CD4-positive, CD25-positive, alpha-beta regulatory T cell (primary cell): ENCODE measurements around the gene ZSWIM1. TPM values are rescaled to one million over a fixed set of nuclear protein-coding genes. Genes with fewer than 3 reads are reported as not detected.

Experiments
- ATAC-seq, 2 donors: fragments of 150-1000 bp; cut with Tn5 transposase; one replicate each; pipeline ENCODE4 v1.10.0; 2021; ENCODE audit warnings: low read depth in 2 of 2, moderate number of reproducible peaks in 2 of 2, moderate library complexity in 1 of 2
- DNase-seq, 3 donors: peaks; one replicate each; pipeline versions ENCODE4 v3.0.0 to v3.0.0-alpha.2; 2012 to 2022; ENCODE audit warnings: mixed read lengths in 1 of 3
- H3K27ac ChIP-seq: one replicate; pipeline ENCODE4 v1.7.0; 2013; ENCODE audit warnings: mild to moderate bottlenecking, low read length; ENCODE audit not compliant: insufficient read depth, poor library complexity, severe bottlenecking
- H3K27me3 ChIP-seq: one replicate; pipeline ENCODE4 v1.7.0; 2013; ENCODE audit warnings: low read length; ENCODE audit not compliant: control insufficient read depth, insufficient read depth
- H3K36me3 ChIP-seq: one replicate; pipeline ENCODE4 v1.7.0; 2013; ENCODE audit warnings: mild to moderate bottlenecking, low read length, moderate library complexity; ENCODE audit not compliant: control insufficient read depth, insufficient read depth
- H3K4me1 ChIP-seq: 2 replicates; pipeline ENCODE4 v1.7.0; 2013; ENCODE audit warnings: mild to moderate bottlenecking, low read length; ENCODE audit not compliant: insufficient read depth, control insufficient read depth, poor library complexity, severe bottlenecking
- H3K4me3 ChIP-seq: one replicate; pipeline ENCODE4 v1.7.0; 2013; ENCODE audit warnings: low read depth, mild to moderate bottlenecking, low read length, moderate library complexity
- H3K9me3 ChIP-seq, 2 experiments: 1 replicate in 1 of 2; 2 replicates in 1 of 2; pipeline ENCODE4 v1.7.0; 2013; ENCODE audit warnings: low read length in 2 of 2, mild to moderate bottlenecking in 1 of 2, moderate library complexity in 1 of 2; ENCODE audit not compliant: control insufficient read depth in 2 of 2
- H3K27ac Mint-ChIP-seq, 3 donors: one replicate each; pipeline ENCODE4 v1.8.0; 2020 to 2022; ENCODE audit warnings: mild to moderate bottlenecking in 3 of 3, mixed read lengths in 3 of 3, moderate library complexity in 2 of 3
- H3K27me3 Mint-ChIP-seq: one replicate; pipeline ENCODE4 v1.8.0; 2022; ENCODE audit warnings: mild to moderate bottlenecking, mixed read lengths
- H3K36me3 Mint-ChIP-seq: one replicate; pipeline ENCODE4 v1.8.0; 2020; ENCODE audit warnings: mixed read lengths
- H3K4me1 Mint-ChIP-seq, 4 donors: one replicate each; pipeline ENCODE4 v1.8.0; 2020 to 2022; ENCODE audit warnings: mixed read lengths in 4 of 4, mild to moderate bottlenecking in 1 of 4
- H3K4me3 Mint-ChIP-seq, 4 donors: one replicate each; pipeline ENCODE4 v1.8.0; 2020 to 2022; ENCODE audit warnings: mild to moderate bottlenecking in 4 of 4, mixed read lengths in 4 of 4, moderate library complexity in 3 of 4
- H3K9me3 Mint-ChIP-seq, 7 donors: one replicate each; pipeline ENCODE4 v1.8.0; 2020 to 2022; ENCODE audit warnings: mixed read lengths in 7 of 7, mild to moderate bottlenecking in 3 of 7, moderate library complexity in 2 of 7
- polyA plus RNA-seq, 4 donors: library from polyadenylated mRNA; unstranded; fragments of 300-500 nt; fragmentation: Illumina TruSeq; gene quantifications; one replicate each; pipeline ENCODE4 v1.2.3, GENCODE V29; 2021
- total RNA-seq: library from RNA; stranded (reverse); gene quantifications from one replicate; pipeline ENCODE4 v1.2.3, GENCODE V29; 2022

The ZSWIM1 gene
- total RNA-seq (7.7 TPM), polyA plus RNA-seq (1 to 10 TPM; 1.3 to 4.3 (median 3.0) TPM)

DNA sequence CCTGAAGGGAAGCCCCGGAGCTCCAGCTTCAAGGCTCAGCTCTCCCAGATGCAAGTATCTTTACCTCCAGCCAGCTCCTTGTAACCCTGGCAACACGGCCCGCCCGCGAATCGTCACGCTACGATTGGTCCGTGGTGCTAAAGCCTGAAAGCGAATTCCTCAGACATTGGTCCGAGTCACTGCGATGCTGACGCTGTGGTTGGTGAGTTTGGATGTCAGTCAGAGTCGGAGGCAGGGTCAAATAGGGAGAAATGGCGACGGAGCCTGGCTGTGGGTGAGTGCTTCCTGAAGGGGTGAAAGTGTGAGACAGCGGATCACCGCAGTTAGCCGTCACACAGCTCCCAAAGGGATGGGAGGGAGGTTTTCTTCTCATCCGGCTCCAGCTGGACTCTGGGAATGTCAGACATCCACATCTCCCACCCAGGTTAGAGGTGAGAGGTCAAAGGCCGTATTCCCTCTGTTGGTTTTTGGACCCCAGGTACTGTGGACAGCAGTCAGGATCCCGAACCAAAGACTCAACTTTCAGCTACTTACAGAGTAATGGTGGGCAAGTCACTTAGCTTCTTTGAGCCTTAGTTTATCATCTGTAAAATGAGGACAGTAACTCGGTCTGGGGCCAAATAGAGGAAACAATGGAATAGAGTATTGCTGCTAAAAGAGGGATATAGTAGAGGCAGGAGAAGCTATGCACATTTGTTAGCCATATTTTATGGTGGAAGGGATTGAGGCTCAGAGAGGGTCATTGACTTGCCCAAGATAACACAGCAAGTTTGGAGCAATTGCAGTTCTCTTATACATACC is at the start of gene ZSWIM1:
Gene ZSWIM1 (plus strand): TSS at position 240 of the 801 bp plus-strand sequence. CDS start 1,366 bp downstream, outside the sequence.
- Mint-ChIP-seq H3K4me1 (peaks cover 22 to 42% (median 27%) of the 10 kb centered on the region in 4 donors), H3K36me3 (peaks cover 13% of the 10 kb centered on the region), H3K9me3 (no peaks in the 10 kb centered on the region), H3K4me3 (peak within 1 kb of the TSS; percentile 87 to 95 (median 90)), H3K27ac (peak within 1 kb of the TSS; percentile 96 to 98 (median 97)), H3K27me3 (no peaks in the 10 kb centered on the region)
- ATAC-seq (peak; percentile 97 to 98), DNase-seq (peak; percentile 98 to 99 (median 99))
- no peaks in the 10 kb centered on the region for H3K27me3 ChIP-seq
- peak within 1 kb of the TSS; percentile 99 for H3K4me3 ChIP-seq
- peaks cover 29% of the 10 kb centered on the region for H3K36me3 ChIP-seq
- peaks cover 35% of the 10 kb centered on the region for H3K4me1 ChIP-seq
- H3K27ac ChIP-seq = peak within 1 kb of the TSS; percentile 81
- H3K9me3 ChIP-seq = no peaks in the 10 kb centered on the region

DNA sequence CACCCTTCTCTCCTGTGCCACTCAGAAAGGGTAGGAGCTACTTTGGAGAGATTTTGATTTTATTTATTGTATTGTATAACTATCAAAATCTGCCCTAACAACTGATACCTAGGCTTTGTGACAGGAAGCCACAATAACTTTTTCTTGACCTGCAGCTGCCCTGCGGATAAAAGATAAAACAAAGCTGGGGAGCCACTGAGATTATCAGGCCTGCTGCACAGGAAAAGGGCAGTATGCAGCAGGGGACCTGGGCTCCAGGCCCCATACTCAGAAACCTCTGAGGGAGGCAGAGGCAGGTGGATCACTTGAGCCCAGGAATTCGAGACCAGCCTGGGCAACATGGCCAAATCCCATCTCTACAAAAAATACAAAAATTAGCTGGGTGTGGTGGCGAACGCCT is 48.4 kb upstream of the ZSWIM1 start:
- no peak for DNase-seq
- no peaks in the 10 kb centered on the region for H3K27me3 ChIP-seq
- peaks cover 19% of the 10 kb centered on the region for H3K4me1 ChIP-seq
- no peak overlapping the region for H3K27ac ChIP-seq
- H3K36me3 Mint-ChIP-seq = no peaks in the 10 kb centered on the region
- peaks cover 0 to 2% (median 0%) of the 10 kb centered on the region in 7 donors for H3K9me3 Mint-ChIP-seq
- H3K9me3 ChIP-seq = no peaks in the 10 kb centered on the region
- peak overlapping the region in 2 of 3 donors; percentile 29 to 87 for H3K27ac Mint-ChIP-seq
- peaks cover 19% of the 10 kb centered on the region for H3K27me3 Mint-ChIP-seq
- H3K36me3 ChIP-seq = no peaks in the 10 kb centered on the region
- H3K4me3 Mint-ChIP-seq = peak overlapping the region; percentile 78 to 97 (median 86)
- no peak overlapping the region for H3K4me3 ChIP-seq
- peaks cover 4 to 25% (median 10%) of the 10 kb centered on the region in 4 donors for H3K4me1 Mint-ChIP-seq
- ATAC-seq = no peak

DNA sequence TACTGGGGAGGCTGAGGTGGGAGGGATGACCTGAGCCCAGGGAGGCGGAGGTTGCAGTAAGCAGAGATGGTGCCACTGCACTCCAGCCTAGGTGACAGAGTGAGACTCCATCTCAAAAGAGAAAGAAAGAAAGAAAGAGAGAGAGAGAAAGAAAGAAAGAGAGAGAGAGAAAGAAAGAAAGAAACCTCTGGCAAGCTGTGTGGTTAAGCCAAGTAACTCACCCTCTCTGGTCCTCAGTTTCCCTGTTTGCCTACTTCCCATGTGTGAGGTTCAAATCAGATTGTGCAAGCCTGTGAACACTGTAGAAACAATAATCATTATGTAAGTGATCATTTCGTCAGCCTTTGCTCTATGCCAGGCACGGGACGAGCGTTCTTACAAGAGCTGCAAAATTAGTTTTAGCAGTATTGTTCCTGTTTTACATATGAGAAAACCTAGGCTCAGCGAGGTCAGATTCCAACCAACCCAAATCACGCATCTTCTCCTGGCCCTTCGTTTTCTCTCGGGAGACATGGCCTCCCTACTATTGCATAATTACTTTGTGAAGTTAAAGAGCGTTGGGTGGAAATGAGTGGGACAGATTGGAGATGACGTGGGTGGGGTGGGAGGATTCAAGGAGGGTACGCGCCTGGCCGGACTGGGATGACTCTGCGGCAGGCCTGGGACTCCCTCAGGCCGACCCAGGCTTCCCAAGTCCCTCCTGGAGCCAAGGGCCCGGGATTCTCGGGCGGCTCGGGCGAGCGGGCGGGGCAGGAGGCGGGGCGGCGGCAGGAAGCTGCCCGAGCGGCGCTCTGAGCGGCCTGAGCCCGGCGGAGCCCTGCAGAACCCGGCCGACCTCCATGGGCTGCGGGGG is 47.8 kb upstream of the ZSWIM1 start, which contains the start of gene SNX21:
Gene SNX21 (plus strand): TSS at position 770 of the 853 bp plus-strand sequence. CDS start 121 bp downstream, outside the sequence.
- no peaks in the 10 kb centered on the region for H3K36me3 ChIP-seq
- H3K4me1 Mint-ChIP-seq = peaks cover 4 to 25% (median 10%) of the 10 kb centered on the region in 4 donors
- no peaks in the 10 kb centered on the region for H3K27me3 ChIP-seq
- peaks cover 17% of the 10 kb centered on the region for H3K27me3 Mint-ChIP-seq
- peak within 1 kb of the TSS; percentile 79 for H3K4me3 ChIP-seq
- peak within 1 kb of the TSS; percentile 78 to 97 (median 86) for H3K4me3 Mint-ChIP-seq
- DNase-seq = peak in 2 of 3 donors; percentile 20 to 31
- no peak within 1 kb of the TSS for H3K27ac ChIP-seq
- peak within 1 kb of the TSS; percentile 29 to 87 (median 83) for H3K27ac Mint-ChIP-seq
- no peaks in the 10 kb centered on the region for H3K9me3 ChIP-seq
- no peaks in the 10 kb centered on the region for H3K36me3 Mint-ChIP-seq
- H3K9me3 Mint-ChIP-seq = peaks cover 0 to 2% (median 0%) of the 10 kb centered on the region in 7 donors
- ATAC-seq = peak; percentile 56 to 64
- peaks cover 19% of the 10 kb centered on the region for H3K4me1 ChIP-seq

DNA sequence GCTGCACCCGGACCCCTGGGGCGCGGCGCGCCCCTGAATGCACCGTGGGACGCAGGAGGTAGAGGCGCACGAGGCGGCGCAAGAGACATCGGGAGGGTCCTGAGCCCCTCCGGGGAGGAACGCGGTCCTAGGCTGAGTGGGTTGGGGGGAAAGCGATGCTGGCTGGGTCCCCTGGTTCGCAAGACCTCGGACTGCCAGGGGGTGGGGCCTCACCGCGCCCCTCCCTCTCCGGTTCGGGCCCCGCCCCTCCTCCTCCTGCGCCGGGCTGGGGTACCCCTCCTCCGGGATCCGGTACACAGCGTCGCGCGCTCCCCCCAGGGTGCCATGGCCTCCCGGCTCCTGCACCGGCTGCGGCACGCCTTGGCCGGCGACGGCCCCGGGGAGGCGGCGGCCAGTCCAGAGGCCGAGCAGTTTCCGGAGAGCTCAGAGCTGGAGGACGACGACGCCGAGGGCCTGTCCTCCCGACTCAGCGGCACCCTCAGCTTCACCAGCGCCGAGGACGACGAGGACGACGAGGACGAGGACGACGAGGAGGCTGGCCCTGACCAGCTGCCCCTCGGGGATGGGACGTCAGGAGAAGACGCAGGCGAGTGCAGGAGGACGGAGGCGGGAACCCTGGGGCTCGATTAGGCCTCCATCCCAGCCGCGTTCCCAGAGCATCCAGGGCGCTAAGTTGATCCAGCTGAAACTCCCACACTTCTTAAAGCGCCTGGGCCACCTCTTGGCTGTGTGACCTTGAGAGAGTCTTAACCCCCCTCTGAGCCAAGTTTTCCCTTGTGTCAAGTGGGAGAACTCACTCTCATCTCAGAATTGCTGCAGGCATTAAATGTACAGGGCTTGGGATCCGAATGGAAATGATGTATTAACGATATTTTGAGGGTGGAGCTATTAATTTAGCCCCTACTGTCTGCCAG is 46.9 kb upstream of the ZSWIM1 start:
- Histone ChIP-seq H3K27ac (no peak overlapping the region), H3K4me1 (peaks cover 19% of the 10 kb centered on the region), H3K9me3 (no peaks in the 10 kb centered on the region), H3K36me3 (no peaks in the 10 kb centered on the region), H3K4me3 (no peak overlapping the region), H3K27me3 (no peaks in the 10 kb centered on the region)
- Mint-ChIP-seq H3K27me3 (peaks cover 15% of the 10 kb centered on the region), H3K9me3 (peaks cover 0 to 2% (median 0%) of the 10 kb centered on the region in 7 donors), H3K36me3 (no peaks in the 10 kb centered on the region), H3K4me3 (peak overlapping the region; percentile 43 to 97 (median 82)), H3K4me1 (peaks cover 4 to 25% (median 10%) of the 10 kb centered on the region in 4 donors), H3K27ac (peak overlapping the region in 2 of 3 donors; percentile 14 to 36)
- DNase-seq (peak; percentile 30 to 47 (median 37)), ATAC-seq (peak; percentile 54 to 61)

DNA sequence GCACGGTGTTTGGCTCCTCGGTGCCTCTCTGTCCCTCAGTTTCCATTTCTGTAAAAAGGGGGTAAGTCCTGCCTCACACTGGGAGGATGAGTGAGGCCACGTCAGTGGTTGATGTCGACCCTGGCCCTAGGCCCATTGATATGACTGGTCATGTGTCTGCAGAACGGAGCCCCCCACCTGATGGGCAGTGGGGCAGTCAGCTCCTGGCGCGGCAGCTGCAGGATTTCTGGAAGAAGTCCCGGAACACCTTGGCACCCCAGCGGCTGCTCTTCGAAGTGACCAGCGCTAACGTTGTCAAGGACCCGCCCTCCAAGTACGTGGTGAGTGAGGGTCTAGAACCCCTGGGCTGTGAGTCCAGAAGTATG is 46.2 kb upstream of the ZSWIM1 start:
- Histone ChIP-seq H3K4me3 (no peak overlapping the region), H3K27me3 (no peaks in the 10 kb centered on the region), H3K36me3 (no peaks in the 10 kb centered on the region), H3K27ac (no peak overlapping the region), H3K9me3 (no peaks in the 10 kb centered on the region), H3K4me1 (peaks cover 19% of the 10 kb centered on the region)
- no peak overlapping the region for H3K27ac Mint-ChIP-seq
- peak overlapping the region; percentile 43 to 85 (median 65) for H3K4me3 Mint-ChIP-seq
- ATAC-seq (no peak), DNase-seq (no peak)
- H3K9me3 Mint-ChIP-seq = peaks cover 0 to 2% (median 0%) of the 10 kb centered on the region in 7 donors
- H3K4me1 Mint-ChIP-seq = peaks cover 4 to 25% (median 10%) of the 10 kb centered on the region in 4 donors
- H3K36me3 Mint-ChIP-seq = no peaks in the 10 kb centered on the region
- H3K27me3 Mint-ChIP-seq = peaks cover 14% of the 10 kb centered on the region

DNA sequence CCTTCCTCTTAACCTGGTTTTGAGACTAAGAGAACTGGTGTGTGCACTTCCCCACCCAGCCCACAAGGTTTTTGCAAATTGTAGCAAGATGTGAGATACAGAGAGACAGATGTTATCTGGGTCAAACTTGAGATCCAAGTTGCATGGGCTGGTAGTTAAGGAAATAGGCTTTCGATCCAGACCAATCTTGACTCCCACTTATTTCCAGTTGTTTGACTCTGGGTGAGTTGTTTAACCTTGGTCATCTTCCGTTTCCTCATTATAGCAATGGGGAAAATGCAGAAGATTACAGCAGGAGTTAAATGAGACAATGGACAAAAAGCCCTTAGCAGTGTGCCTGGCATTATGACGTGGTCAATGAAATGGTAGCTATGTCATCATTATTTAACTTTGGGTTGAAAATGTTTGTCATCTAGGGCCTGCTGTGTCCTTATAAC is 45.7 kb upstream of the ZSWIM1 start:
- Histone ChIP-seq H3K9me3 (no peaks in the 10 kb centered on the region), H3K27ac (no peak overlapping the region), H3K36me3 (no peaks in the 10 kb centered on the region), H3K4me1 (peaks cover 19% of the 10 kb centered on the region), H3K27me3 (no peaks in the 10 kb centered on the region), H3K4me3 (no peak overlapping the region)
- Mint-ChIP-seq H3K4me1 (peaks cover 4 to 25% (median 10%) of the 10 kb centered on the region in 4 donors), H3K27ac (no peak overlapping the region), H3K4me3 (peak overlapping the region; percentile 28 to 85 (median 58)), H3K27me3 (peaks cover 8% of the 10 kb centered on the region), H3K9me3 (peaks cover 0 to 1% (median 0%) of the 10 kb centered on the region in 7 donors), H3K36me3 (no peaks in the 10 kb centered on the region)
- ATAC-seq (no peak), DNase-seq (peak in 1 of 3 donors; percentile 30)
